H9 (cell line): ENCODE data around the gene IFT122. TPM values are rescaled to one million over a fixed set of nuclear protein-coding genes. Genes with fewer than 3 reads are reported as not detected.

Experiments used
- DNase-seq: peaks from one replicate; pipeline ENCODE4 v3.0.0-alpha.2; 2017
- H2AFZ ChIP-seq: one replicate; pipeline ENCODE4 v1.6.1; 2013; ENCODE audit warnings: mild to moderate bottlenecking, low read length, control low read depth, moderate library complexity
- H2AK5ac ChIP-seq: 2 replicates; pipeline ENCODE4 v1.6.1; 2013; ENCODE audit warnings: low read length, control low read depth, mixed read lengths; ENCODE audit not compliant: insufficient read length
- H2BK120ac ChIP-seq: one replicate; pipeline ENCODE4 v1.6.1; 2013; ENCODE audit warnings: low read depth, mild to moderate bottlenecking, low read length, control low read depth, inconsistent platforms; ENCODE audit not compliant: poor library complexity, severe bottlenecking
- H2BK12ac ChIP-seq: 2 replicates; pipeline ENCODE4 v1.6.1; 2013; ENCODE audit warnings: low read length, control low read depth, mixed read lengths, low read depth; ENCODE audit not compliant: insufficient read length
- H2BK15ac ChIP-seq: 2 replicates; pipeline ENCODE4 v1.6.1; 2013; ENCODE audit warnings: low read depth, low read length, control low read depth
- H2BK20ac ChIP-seq: one replicate; pipeline ENCODE4 v1.6.1; 2013; ENCODE audit warnings: low read depth, mild to moderate bottlenecking, low read length, control low read depth, inconsistent platforms; ENCODE audit not compliant: poor library complexity, severe bottlenecking
- H2BK5ac ChIP-seq: 2 replicates; pipeline ENCODE4 v1.6.1; 2013; ENCODE audit warnings: low read length, control low read depth, mixed read lengths; ENCODE audit not compliant: insufficient read length
- H3K14ac ChIP-seq: 2 replicates; pipeline ENCODE4 v1.6.1; 2013; ENCODE audit warnings: low read length, control low read depth; ENCODE audit not compliant: insufficient read depth
- H3K18ac ChIP-seq: 2 replicates; pipeline ENCODE4 v1.6.1; 2013; ENCODE audit warnings: low read depth, mild to moderate bottlenecking, mixed read lengths, low read length, control low read depth; ENCODE audit not compliant: insufficient read length
- H3K23ac ChIP-seq: 2 replicates; pipeline ENCODE4 v1.6.1; 2013; ENCODE audit warnings: low read length, control low read depth, mixed read lengths, low read depth; ENCODE audit not compliant: insufficient read length
- H3K23me2 ChIP-seq: 2 replicates; pipeline ENCODE4 v1.6.1; 2013; ENCODE audit warnings: low read depth, mild to moderate bottlenecking, mixed read lengths, low read length, control low read depth; ENCODE audit not compliant: insufficient read length, poor library complexity, severe bottlenecking
- H3K27ac ChIP-seq: 2 replicates; pipeline ENCODE4 v1.5.1; 2013; ENCODE audit warnings: low read length, control low read depth, mixed read lengths, low read depth; ENCODE audit not compliant: insufficient read length
- H3K27me3 ChIP-seq: 2 replicates; pipeline ENCODE4 v1.6.1; 2013; ENCODE audit warnings: low read length, control low read depth, inconsistent platforms; ENCODE audit not compliant: insufficient read depth
- H3K4ac ChIP-seq: 2 replicates; pipeline ENCODE4 v1.6.1; 2013; ENCODE audit warnings: low read depth, mild to moderate bottlenecking, control low read depth, inconsistent platforms, low read length, moderate library complexity
- H3K4me1 ChIP-seq: 2 replicates; pipeline ENCODE4 v1.6.1; 2013; ENCODE audit warnings: low read length, control low read depth, inconsistent platforms; ENCODE audit not compliant: insufficient read depth
- H3K4me2 ChIP-seq: 2 replicates; pipeline ENCODE4 v1.6.1; 2013; ENCODE audit warnings: low read length, control low read depth, mixed read lengths; ENCODE audit not compliant: insufficient read length, insufficient read depth
- H3K56ac ChIP-seq: 2 replicates; pipeline ENCODE4 v1.6.1; 2013; ENCODE audit warnings: low read depth, mild to moderate bottlenecking, mixed read lengths, low read length, control low read depth; ENCODE audit not compliant: insufficient read length
- H3K79me1 ChIP-seq: 2 replicates; pipeline ENCODE4 v1.6.1; 2013; ENCODE audit warnings: low read depth, mild to moderate bottlenecking, moderate library complexity, low read length, control low read depth, inconsistent platforms; ENCODE audit not compliant: insufficient read depth, poor library complexity, severe bottlenecking
- H3K79me2 ChIP-seq: 2 replicates; pipeline ENCODE4 v1.6.1; 2013; ENCODE audit warnings: low read length, control low read depth, inconsistent platforms; ENCODE audit not compliant: insufficient read depth
- H3K9ac ChIP-seq: 2 replicates; pipeline ENCODE4 v1.6.1; 2013; ENCODE audit warnings: low read length, control low read depth, mixed read lengths; ENCODE audit not compliant: insufficient read length; ENCODE audit errors: extremely low read depth
- H3K9me3 ChIP-seq: one replicate; pipeline ENCODE4 v1.6.1; 2013; ENCODE audit warnings: low read depth, low read length, inconsistent platforms; ENCODE audit not compliant: control insufficient read depth
- H3T11ph ChIP-seq: one replicate; pipeline ENCODE4 v1.6.1; 2013; ENCODE audit warnings: mild to moderate bottlenecking, low read length, control low read depth, inconsistent platforms
- H4K20me1 ChIP-seq: one replicate; pipeline ENCODE4 v1.6.1; 2013; ENCODE audit not compliant: control insufficient read depth, insufficient read length, insufficient read depth
- H4K5ac ChIP-seq: 2 replicates; pipeline ENCODE4 v1.6.1; 2013; ENCODE audit warnings: low read depth, mild to moderate bottlenecking, mixed read lengths, low read length, control low read depth; ENCODE audit not compliant: insufficient read length
- H4K8ac ChIP-seq: replicated peaks from 2 replicates; pipeline ENCODE4 v1.6.1; 2013; ENCODE audit warnings: low read length, control low read depth, mixed read lengths, low read depth; ENCODE audit not compliant: insufficient read length
- H4K91ac ChIP-seq: 2 replicates; pipeline ENCODE4 v1.6.1; 2013; ENCODE audit warnings: low read depth, mild to moderate bottlenecking, moderate library complexity, mixed read lengths, low read length, control low read depth; ENCODE audit not compliant: insufficient read length
- H3K27ac Mint-ChIP-seq, 3 experiments: 2 replicates in 2 of 3; 3 replicates in 1 of 3; pipeline ENCODE4 v1.8.0; 2020 to 2021; ENCODE audit warnings: mixed read lengths in 3 of 3, mild to moderate bottlenecking in 1 of 3, moderate library complexity in 1 of 3
- H3K27me3 Mint-ChIP-seq: 2 replicates; pipeline ENCODE4 v1.8.0; 2021; ENCODE audit warnings: low read depth, mild to moderate bottlenecking, moderate library complexity, mixed read lengths
- H3K36me3 Mint-ChIP-seq, 3 experiments: 2 replicates in 2 of 3; 3 replicates in 1 of 3; pipeline ENCODE4 v1.8.0; 2020 to 2021; ENCODE audit warnings: low read depth in 3 of 3, mixed read lengths in 3 of 3; ENCODE audit not compliant: insufficient read depth in 1 of 3
- H3K4me1 Mint-ChIP-seq, 2 experiments: 2 replicates each; pipeline ENCODE4 v1.8.0; 2020; ENCODE audit warnings: mixed read lengths in 2 of 2
- H3K4me3 Mint-ChIP-seq, 2 experiments: 2 replicates in 1 of 2; 3 replicates in 1 of 2; pipeline ENCODE4 v1.8.0; 2020 to 2021; ENCODE audit warnings: mild to moderate bottlenecking in 2 of 2, mixed read lengths in 2 of 2, moderate library complexity in 1 of 2
- H3K9me3 Mint-ChIP-seq, 2 experiments: 2 replicates in 1 of 2; 3 replicates in 1 of 2; pipeline ENCODE4 v1.8.0; 2020; ENCODE audit warnings: mild to moderate bottlenecking in 2 of 2, mixed read lengths in 2 of 2, moderate library complexity in 1 of 2
- CTCF ChIP-seq: fragments of 200-600 bp; sonication (generic); conservative IDR thresholded peaks from 3 replicates; pipeline ENCODE4 v1.8.0; 2021; ENCODE audit warnings: antibody characterized with exemption, mild to moderate bottlenecking
- WGBS: extraction: QIAGEN DNeasy Blood & Tissue Kit; methylation state at CpG from one replicate; pipeline ENCODE4 v1.1.7; 2013; ENCODE audit warnings: missing lambda C conversion rate, low lambda C conversion rate, mixed read lengths; ENCODE audit not compliant: insufficient read length; ENCODE audit errors: extremely low coverage; 5-methylcytosine and 5-hydroxymethylcytosine counted together
- total RNA-seq: library from RNA; stranded (reverse); gene quantifications from 2 replicates; pipeline ENCODE4 v1.2.1, GENCODE V29; 2021

IFT122 gene
- total RNA-seq, 1 experiment from 2014 or later: 19.3 TPM

- no peak overlapping the region for H4K5ac ChIP-seq
- no peaks in the 10 kb centered on the region for H3K79me1 ChIP-seq
- H3K27ac Mint-ChIP-seq: peak overlapping the region in 1 of 3 experiments; percentile 44; a peak in 1 of 7 replicates
- no peak overlapping the region for H2BK15ac ChIP-seq
- H3K23ac ChIP-seq: no peak overlapping the region
- H3K4me3 Mint-ChIP-seq: no peak overlapping the region
- no peak overlapping the region for H3K27ac ChIP-seq
- H2AK5ac ChIP-seq: no peak overlapping the region
- no peak overlapping the region for H4K8ac ChIP-seq
- no peaks in the 10 kb centered on the region for H3K79me2 ChIP-seq
- H2AFZ ChIP-seq: no peak overlapping the region
- no peaks in the 10 kb centered on the region for H3K23me2 ChIP-seq
- no peaks in the 10 kb centered on the region for H3K27me3 ChIP-seq
- H3K36me3 Mint-ChIP-seq: peaks cover 1 to 18% (median 12%) of the 10 kb centered on the region in 3 experiments; a peak in 6 of 7 replicates
- peaks cover 2% of the 10 kb centered on the region for H4K20me1 ChIP-seq
- H3T11ph ChIP-seq: no peak overlapping the region
- H3K9me3 Mint-ChIP-seq: no peaks in the 10 kb centered on the region
- TF ChIP-seq CTCF: no peak
- no peak overlapping the region for H2BK20ac ChIP-seq
- H3K9me3 ChIP-seq: no peaks in the 10 kb centered on the region
- WGBS: no CpG with 5 or more reads among the region's 9 CpGs
- H3K56ac ChIP-seq: no peak overlapping the region
- no peak overlapping the region for H2BK12ac ChIP-seq
- no peak for DNase-seq
- no peak overlapping the region for H3K18ac ChIP-seq
- H3K4ac ChIP-seq: no peak overlapping the region
- H3K4me1 Mint-ChIP-seq: peaks cover 8 to 12% of the 10 kb centered on the region in 2 experiments; a peak in 3 of 4 replicates
- peaks cover 2% of the 10 kb centered on the region; the same call in 1 of the 2 replicates for H3K4me1 ChIP-seq
- H2BK5ac ChIP-seq: no peak overlapping the region
- H3K27me3 Mint-ChIP-seq: peaks cover 2% of the 10 kb centered on the region; the same call in 1 of the 2 replicates
- H4K91ac ChIP-seq: no peak overlapping the region
- no peak overlapping the region for H3K4me2 ChIP-seq
- H3K14ac ChIP-seq: no peak overlapping the region
- H3K9ac ChIP-seq: no peak overlapping the region
- no peak overlapping the region for H2BK120ac ChIP-seq
Observed at GRCh38 chr3:129507181-129507831, 67.3 kb downstream of the IFT122 start.
